ENCODE data around the gene PER1.

- TF ChIP-seq POLR2AphosphoS5 (IDR thresholded peaks at IDR 0.05; ENCODE audit: borderline replicate concordance, low read depth, low read length) (no peak), EZH2 (IDR thresholded peaks at IDR 0.05) (no peak)
Observed at GRCh38 chr17:8145811-8146210, 6.4 kb downstream of the PER1 start.

All from SK-N-MC (cell line).